Gastrocnemius medialis (tissue), 4 donors: Measurements from ENCODE around the gene IKZF3. TPM values are rescaled to one million over a fixed set of nuclear protein-coding genes. Genes with fewer than 3 reads are reported as not detected.

Experiments
- ATAC-seq, 2 donors: fragments of 150-250 bp; one replicate each; pipeline ENCODE4 v1.9.1; 2016
- DNase-seq, 2 donors: peaks; one replicate each; pipeline ENCODE4 v3.0.0-alpha.2; 2019
- H3K27ac ChIP-seq, 4 donors: fragments of 200-600 bp; sonication (generic); 1 replicate in 1 of 4; 2 replicates in 3 of 4; pipeline ENCODE4 v1.5.1; 2016 to 2018; ENCODE audit warnings: mild to moderate bottlenecking in 2 of 4, moderate library complexity in 1 of 4
- H3K27me3 ChIP-seq, 3 donors: fragments of 200-600 bp; sonication (generic) in 2 of 3; 1 replicate in 1 of 3; 2 replicates in 2 of 3; pipeline versions ENCODE4 v1.5.1 to v1.6.0; 2016 to 2019; ENCODE audit warnings: mild to moderate bottlenecking in 1 of 3, moderate library complexity in 1 of 3
- H3K36me3 ChIP-seq, 2 donors: fragments of 200-600 bp; sonication (generic) in 1 of 2; one replicate each; pipeline ENCODE4 v1.5.1; 2017 to 2018
- H3K4me1 ChIP-seq, 2 donors: fragments of 200-600 bp; sonication (generic) in 1 of 2; one replicate each; pipeline ENCODE4 v1.5.1; 2016 to 2017; ENCODE audit warnings: mild to moderate bottlenecking in 2 of 2
- H3K4me3 ChIP-seq, 4 donors: fragments of 200-600 bp; sonication (generic) in 3 of 4; 1 replicate in 1 of 4; 2 replicates in 3 of 4; pipeline ENCODE4 v1.5.1; 2016 to 2019; ENCODE audit warnings: mild to moderate bottlenecking in 2 of 4
- H3K9me3 ChIP-seq, 3 donors: fragments of 200-600 bp; sonication (generic) in 2 of 3; 1 replicate in 1 of 3; 2 replicates in 2 of 3; pipeline ENCODE4 v1.5.1; 2016 to 2019
- CTCF ChIP-seq, 5 experiments: fragments of 450-650 bp in 3 of 5; fragments of 200-600 bp in 2 of 5; sonication (generic) in 2 of 5; IDR thresholded peaks in 4 of 5; conservative IDR thresholded peaks in 1 of 5; 1 replicate in 4 of 5; 2 replicates in 1 of 5; pipeline ENCODE4 v1.5.1; 2016 to 2019; ENCODE audit warnings: antibody characterized with exemption in 5 of 5, mild to moderate bottlenecking in 3 of 5, moderate library complexity in 3 of 5
- POLR2A ChIP-seq, 2 donors: fragments of 450-650 bp; IDR thresholded peaks; one replicate each; pipeline ENCODE4 v1.6.1; 2017; ENCODE audit warnings: antibody characterized with exemption in 2 of 2, mild to moderate bottlenecking in 2 of 2, moderate library complexity in 2 of 2
- in situ Hi-C, 4 donors: fragments of 200-750 bp; cut with MboI; loops; one replicate each; pipeline versions ENCODE4 v1.15.0 to v1.8.0; 2017; ENCODE audit warnings: low sequenced_read_pairs in 4 of 4
- intact Hi-C: fragments of 100-400 bp; cut with DNase I; formaldehyde crosslinking; loops from one replicate; pipeline ENCODE4 v1.15.1; 2023; ENCODE audit warnings: low total_unique reads
- total RNA-seq, 4 donors: library from RNA; depleted of rRNA; stranded (reverse); fragments of >200 nt; gene quantifications; one replicate each; pipeline versions ENCODE4 v1.1.0 to v1.2.3, GENCODE V29; 2016

Gene IKZF3
- total RNA-seq, 4 donors from 2014 or later, result 0.07 to 0.88 (median 0.34) TPM

- H3K4me1 ChIP-seq, result no peaks in the 10 kb centered on the region
- peaks cover 0 to 3% (median 0%) of the 10 kb centered on the region in 3 donors for H3K9me3 ChIP-seq
- ATAC-seq (no peak), DNase-seq (no peak)
- TF ChIP-seq CTCF (IDR thresholded peaks at IDR 0.05 in 4 of 5, conservative IDR thresholded peaks at IDR 0.05 in 1 of 5), result peak in 1 of 5 experiments; percentile 22
- TF ChIP-seq POLR2A (IDR thresholded peaks at IDR 0.05), result no peak
- H3K4me3 ChIP-seq, result no peak overlapping the region
- no peak overlapping the region for H3K27ac ChIP-seq
- H3K36me3 ChIP-seq, result no peaks in the 10 kb centered on the region
- peaks cover 10 to 18% (median 13%) of the 10 kb centered on the region in 3 donors for H3K27me3 ChIP-seq
- intact Hi-C loops (loop anchor here (5.0 kb wide), 1 partner anchor 110 kb away; the partner anchor contains the start of gene PSMD3), in situ Hi-C loops (no loop called here)
These were observed 8.6 kb upstream of the IKZF3 start for GRCh38 chr17:39872751-39873150.

GRCh38 chr17:39871801-39872200 lies 7.7 kb upstream of the IKZF3 start:
- H3K4me1 ChIP-seq, result no peaks in the 10 kb centered on the region
- no peak overlapping the region for H3K4me3 ChIP-seq
- ATAC-seq (no peak), DNase-seq (no peak)
- in situ Hi-C loops (no loop called here), intact Hi-C loops (loop anchor here (5.0 kb wide), 1 partner anchor 110 kb away; the partner anchor contains the start of gene PSMD3)
- TF ChIP-seq CTCF (IDR thresholded peaks at IDR 0.05 in 4 of 5, conservative IDR thresholded peaks at IDR 0.05 in 1 of 5) (no peak), POLR2A (IDR thresholded peaks at IDR 0.05) (no peak)
- H3K27ac ChIP-seq, result no peak overlapping the region
- H3K27me3 ChIP-seq, result peaks cover 19 to 23% (median 21%) of the 10 kb centered on the region in 3 donors
- H3K36me3 ChIP-seq, result no peaks in the 10 kb centered on the region
- peaks cover 0 to 4% (median 0%) of the 10 kb centered on the region in 3 donors for H3K9me3 ChIP-seq

GRCh38 chr17:39870776-39871175 lies 6.7 kb upstream of the IKZF3 start:
- H3K4me3 ChIP-seq, result no peak overlapping the region
- H3K4me1 ChIP-seq, result no peaks in the 10 kb centered on the region
- in situ Hi-C loops (no loop called here), intact Hi-C loops (loop anchor here (5.0 kb wide), 1 partner anchor 112 kb away; the partner anchor contains the start of gene PSMD3)
- TF ChIP-seq CTCF (IDR thresholded peaks at IDR 0.05 in 4 of 5, conservative IDR thresholded peaks at IDR 0.05 in 1 of 5) (no peak), POLR2A (IDR thresholded peaks at IDR 0.05) (no peak)
- H3K27me3 ChIP-seq, result peaks cover 29 to 33% (median 31%) of the 10 kb centered on the region in 3 donors
- no peaks in the 10 kb centered on the region for H3K36me3 ChIP-seq
- H3K27ac ChIP-seq, result no peak overlapping the region
- no peak for DNase-seq
- ATAC-seq, result no peak
- peaks cover 0 to 4% (median 0%) of the 10 kb centered on the region in 3 donors for H3K9me3 ChIP-seq

- DNase-seq, result no peak
- ATAC-seq, result no peak
- in situ Hi-C loops (no loop called here), intact Hi-C loops (no loop called here)
- TF ChIP-seq CTCF (IDR thresholded peaks at IDR 0.05 in 4 of 5, conservative IDR thresholded peaks at IDR 0.05 in 1 of 5) (no peak), POLR2A (IDR thresholded peaks at IDR 0.05) (no peak)
- Histone ChIP-seq H3K27ac (no peak overlapping the region), H3K4me3 (no peak overlapping the region), H3K9me3 (peaks cover 0 to 4% (median 0%) of the 10 kb centered on the region in 3 donors), H3K36me3 (no peaks in the 10 kb centered on the region), H3K27me3 (peaks cover 51 to 55% (median 53%) of the 10 kb centered on the region in 3 donors), H3K4me1 (peaks cover 0 to 5% of the 10 kb centered on the region in 2 donors)
These were observed 4.4 kb upstream of the IKZF3 start for GRCh38 chr17:39868554-39868942.
